ENCODE measurements around the gene SGCD.

SGCD gene

GRCh38 chr5:156366521-156366920 is 39.6 kb downstream of the SGCD start:
- H3K36me3 ChIP-seq (ENCODE audit: control insufficient read depth in 1 of 2, insufficient read depth in 2 of 2, low read depth in 1 of 2, low read length in 2 of 2), result no peaks in the 10 kb centered on the region
- H3K9me3 ChIP-seq (ENCODE audit: control insufficient read depth, low read length), result no peaks in the 10 kb centered on the region
- no peak overlapping the region for H2AK5ac ChIP-seq (ENCODE audit: low read length, severe bottlenecking)
- DNase-seq, result no peak
- H3K4ac ChIP-seq (ENCODE audit: low read depth in 1 of 2, low read length in 2 of 2), result no peak overlapping the region
- no peak overlapping the region for H2BK15ac ChIP-seq (ENCODE audit: low read depth, poor library complexity, severe bottlenecking)
- no peak overlapping the region for H2AFZ ChIP-seq (ENCODE audit: low read depth, low read length)
- H3K23ac ChIP-seq (ENCODE audit: low read length in 2 of 2), result no peak overlapping the region
- H3K27me3 ChIP-seq (ENCODE audit: control insufficient read depth in 1 of 2, insufficient read depth in 1 of 2, low read length in 2 of 2), result no peaks in the 10 kb centered on the region
- H2BK120ac ChIP-seq (ENCODE audit: low read depth, low read length), result no peak overlapping the region
- H2BK12ac ChIP-seq (ENCODE audit: low read length in 2 of 2), result no peak overlapping the region
- H2BK5ac ChIP-seq (ENCODE audit: low read depth, low read length, poor library complexity, severe bottlenecking), result no peak overlapping the region
- H3K4me2 ChIP-seq (ENCODE audit: low read length, poor library complexity, severe bottlenecking), result no peak overlapping the region
- no peak overlapping the region for H3K9ac ChIP-seq (ENCODE audit: low read length)
- H3K4me3 ChIP-seq (ENCODE audit: insufficient read depth in 1 of 2, low read depth in 1 of 2, low read length in 2 of 2), result no peak overlapping the region
- H3K27ac ChIP-seq (ENCODE audit: low read length, poor library complexity, severe bottlenecking), result no peak overlapping the region
- no peak overlapping the region for H3K18ac ChIP-seq (ENCODE audit: low read depth in 1 of 2, low read length in 2 of 2)
- no peaks in the 10 kb centered on the region for H3K4me1 ChIP-seq (ENCODE audit: control insufficient read depth, insufficient read depth, low read depth, low read length)
- H4K8ac ChIP-seq (ENCODE audit: low read length), result no peak overlapping the region
- no peak overlapping the region for H4K91ac ChIP-seq (ENCODE audit: low read length)
- no peaks in the 10 kb centered on the region for H3K79me1 ChIP-seq (replicated peaks; ENCODE audit: low read length, poor library complexity, severe bottlenecking)
- no peak overlapping the region for H3K14ac ChIP-seq (ENCODE audit: low read length in 2 of 2)

- no peaks in the 10 kb centered on the region for H3K36me3 ChIP-seq (ENCODE audit: control insufficient read depth in 1 of 2, insufficient read depth in 2 of 2, low read depth in 1 of 2, low read length in 2 of 2)
- no peak overlapping the region for H3K4me3 ChIP-seq (ENCODE audit: insufficient read depth in 1 of 2, low read depth in 1 of 2, low read length in 2 of 2)
- no peak overlapping the region for H3K4me2 ChIP-seq (ENCODE audit: low read length, poor library complexity, severe bottlenecking)
- H4K8ac ChIP-seq (ENCODE audit: low read length), result no peak overlapping the region
- H2AK5ac ChIP-seq (ENCODE audit: low read length, severe bottlenecking), result no peak overlapping the region
- no peak overlapping the region for H2AFZ ChIP-seq (ENCODE audit: low read depth, low read length)
- no peak overlapping the region for H2BK120ac ChIP-seq (ENCODE audit: low read depth, low read length)
- no peaks in the 10 kb centered on the region for H3K4me1 ChIP-seq (ENCODE audit: control insufficient read depth, insufficient read depth, low read depth, low read length)
- no peak overlapping the region for H3K14ac ChIP-seq (ENCODE audit: low read length in 2 of 2)
- peak; percentile 90 for DNase-seq
- H3K9me3 ChIP-seq (ENCODE audit: control insufficient read depth, low read length), result no peaks in the 10 kb centered on the region
- H2BK5ac ChIP-seq (ENCODE audit: low read depth, low read length, poor library complexity, severe bottlenecking), result no peak overlapping the region
- no peak overlapping the region for H3K9ac ChIP-seq (ENCODE audit: low read length)
- H3K4ac ChIP-seq (ENCODE audit: low read depth in 1 of 2, low read length in 2 of 2), result no peak overlapping the region
- H3K18ac ChIP-seq (ENCODE audit: low read depth in 1 of 2, low read length in 2 of 2), result no peak overlapping the region
- WGBS, result 42% methylated on average over 3 of the region's 3 CpGs
- no peak overlapping the region for H4K91ac ChIP-seq (ENCODE audit: low read length)
- H3K27me3 ChIP-seq (ENCODE audit: control insufficient read depth in 1 of 2, insufficient read depth in 1 of 2, low read length in 2 of 2), result no peaks in the 10 kb centered on the region
- no peak overlapping the region for H3K27ac ChIP-seq (ENCODE audit: low read length, poor library complexity, severe bottlenecking)
- H3K79me1 ChIP-seq (replicated peaks; ENCODE audit: low read length, poor library complexity, severe bottlenecking), result no peaks in the 10 kb centered on the region
- H2BK15ac ChIP-seq (ENCODE audit: low read depth, poor library complexity, severe bottlenecking), result no peak overlapping the region
- no peak overlapping the region for H3K23ac ChIP-seq (ENCODE audit: low read length in 2 of 2)
- no peak overlapping the region for H2BK12ac ChIP-seq (ENCODE audit: low read length in 2 of 2)
Observed at GRCh38 chr5:156367597-156367996, 40.6 kb downstream of the SGCD start.

- Histone ChIP-seq H3K9me3 (ENCODE audit: control insufficient read depth, low read length) (no peaks in the 10 kb centered on the region), H2BK12ac (ENCODE audit: low read length in 2 of 2) (no peak overlapping the region), H2BK120ac (ENCODE audit: low read depth, low read length) (no peak overlapping the region), H4K8ac (ENCODE audit: low read length) (no peak overlapping the region), H3K27me3 (ENCODE audit: control insufficient read depth in 1 of 2, insufficient read depth in 1 of 2, low read length in 2 of 2) (no peaks in the 10 kb centered on the region), H3K4me2 (ENCODE audit: low read length, poor library complexity, severe bottlenecking) (no peak overlapping the region), H3K79me1 (replicated peaks; ENCODE audit: low read length, poor library complexity, severe bottlenecking) (no peaks in the 10 kb centered on the region), H3K9ac (ENCODE audit: low read length) (no peak overlapping the region), H3K4me3 (ENCODE audit: insufficient read depth in 1 of 2, low read depth in 1 of 2, low read length in 2 of 2) (no peak overlapping the region), H3K4ac (ENCODE audit: low read depth in 1 of 2, low read length in 2 of 2) (no peak overlapping the region), H3K23ac (ENCODE audit: low read length in 2 of 2) (no peak overlapping the region), H3K14ac (ENCODE audit: low read length in 2 of 2) (no peak overlapping the region), H3K36me3 (ENCODE audit: control insufficient read depth in 1 of 2, insufficient read depth in 2 of 2, low read depth in 1 of 2, low read length in 2 of 2) (no peaks in the 10 kb centered on the region), H2AK5ac (ENCODE audit: low read length, severe bottlenecking) (no peak overlapping the region), H4K91ac (ENCODE audit: low read length) (no peak overlapping the region), H2AFZ (ENCODE audit: low read depth, low read length) (no peak overlapping the region), H3K18ac (ENCODE audit: low read depth in 1 of 2, low read length in 2 of 2) (no peak overlapping the region), H3K27ac (ENCODE audit: low read length, poor library complexity, severe bottlenecking) (no peak overlapping the region), H3K4me1 (ENCODE audit: control insufficient read depth, insufficient read depth, low read depth, low read length) (no peaks in the 10 kb centered on the region), H2BK15ac (ENCODE audit: low read depth, poor library complexity, severe bottlenecking) (no peak overlapping the region), H2BK5ac (ENCODE audit: low read depth, low read length, poor library complexity, severe bottlenecking) (no peak overlapping the region)
- 67% methylated on average over 2 of the region's 3 CpGs for WGBS
- DNase-seq, result no peak
Observed at GRCh38 chr5:156375895-156376495, 49.0 kb downstream of the SGCD start.

- no peak overlapping the region for H3K14ac ChIP-seq (ENCODE audit: low read length in 2 of 2)
- no peak overlapping the region for H2BK15ac ChIP-seq (ENCODE audit: low read depth, poor library complexity, severe bottlenecking)
- no peaks in the 10 kb centered on the region for H3K9me3 ChIP-seq (ENCODE audit: control insufficient read depth, low read length)
- no peaks in the 10 kb centered on the region for H3K36me3 ChIP-seq (ENCODE audit: control insufficient read depth in 1 of 2, insufficient read depth in 2 of 2, low read depth in 1 of 2, low read length in 2 of 2)
- no peaks in the 10 kb centered on the region for H3K4me1 ChIP-seq (ENCODE audit: control insufficient read depth, insufficient read depth, low read depth, low read length)
- H3K9ac ChIP-seq (ENCODE audit: low read length), result no peak overlapping the region
- no peaks in the 10 kb centered on the region for H3K27me3 ChIP-seq (ENCODE audit: control insufficient read depth in 1 of 2, insufficient read depth in 1 of 2, low read length in 2 of 2)
- H2AFZ ChIP-seq (ENCODE audit: low read depth, low read length), result no peak overlapping the region
- no peak overlapping the region for H2BK120ac ChIP-seq (ENCODE audit: low read depth, low read length)
- no peak overlapping the region for H3K18ac ChIP-seq (ENCODE audit: low read depth in 1 of 2, low read length in 2 of 2)
- no peak overlapping the region for H2AK5ac ChIP-seq (ENCODE audit: low read length, severe bottlenecking)
- H3K4me2 ChIP-seq (ENCODE audit: low read length, poor library complexity, severe bottlenecking), result no peak overlapping the region
- no peak overlapping the region for H2BK12ac ChIP-seq (ENCODE audit: low read length in 2 of 2)
- H4K91ac ChIP-seq (ENCODE audit: low read length), result no peak overlapping the region
- no peak overlapping the region for H3K23ac ChIP-seq (ENCODE audit: low read length in 2 of 2)
- H4K8ac ChIP-seq (ENCODE audit: low read length), result no peak overlapping the region
- no peak overlapping the region for H3K27ac ChIP-seq (ENCODE audit: low read length, poor library complexity, severe bottlenecking)
- no peak overlapping the region for H3K4ac ChIP-seq (ENCODE audit: low read depth in 1 of 2, low read length in 2 of 2)
- no peak for DNase-seq
- H3K79me1 ChIP-seq (replicated peaks; ENCODE audit: low read length, poor library complexity, severe bottlenecking), result no peaks in the 10 kb centered on the region
- H3K4me3 ChIP-seq (ENCODE audit: insufficient read depth in 1 of 2, low read depth in 1 of 2, low read length in 2 of 2), result no peak overlapping the region
- no peak overlapping the region for H2BK5ac ChIP-seq (ENCODE audit: low read depth, low read length, poor library complexity, severe bottlenecking)
Observed at GRCh38 chr5:156376751-156377150, 49.8 kb downstream of the SGCD start.

Measured in mesenchymal stem cell (in vitro differentiated cells and primary cell).